Measurements from ENCODE around the gene LHX6.

Gene LHX6

GRCh38 chr9:122234022-122234748, 5.4 kb upstream of the LHX6 start:
- no peak for DNase-seq

- DNase-seq = no peak
Measured at GRCh38 chr9:122232796-122233306, 4.1 kb upstream of the LHX6 start.

- no peak for DNase-seq
Measured at GRCh38 chr9:122229485-122229837, 704 bp upstream of the LHX6 start.

- DNase-seq = no peak
Measured at GRCh38 chr9:122228191-122228567, 578 bp downstream of the LHX6 start.

- no peak for DNase-seq
Measured at GRCh38 chr9:122227575-122227900, 1.2 kb downstream of the LHX6 start.

GRCh38 chr9:122226758-122227574, 1.8 kb downstream of the LHX6 start:
- DNase-seq = no peak

- no peak for DNase-seq
Measured at GRCh38 chr9:122226142-122226757, 2.5 kb downstream of the LHX6 start.

- no peak for DNase-seq
Measured at GRCh38 chr9:122225312-122226141, 3.2 kb downstream of the LHX6 start.

GRCh38 chr9:122223435-122223834, 5.3 kb downstream of the LHX6 start:
- DNase-seq = no peak

- no peak for DNase-seq
Measured at GRCh38 chr9:122222791-122223190, 6.0 kb downstream of the LHX6 start.

GRCh38 chr9:122221183-122221811, 7.5 kb downstream of the LHX6 start:
- DNase-seq = no peak

GRCh38 chr9:122220673-122221182, 8.0 kb downstream of the LHX6 start:
- DNase-seq = no peak

GRCh38 chr9:122219856-122220672, 8.7 kb downstream of the LHX6 start:
- DNase-seq = no peak

GRCh38 chr9:122218935-122219855, 9.6 kb downstream of the LHX6 start:
- no peak for DNase-seq

- no peak for DNase-seq
Measured at GRCh38 chr9:122218071-122218934, 10.5 kb downstream of the LHX6 start.

GRCh38 chr9:122217640-122218039, 11.1 kb downstream of the LHX6 start:
- DNase-seq = no peak

GRCh38 chr9:122216798-122217418, 11.8 kb downstream of the LHX6 start:
- DNase-seq = no peak

GRCh38 chr9:122216138-122216797, 12.5 kb downstream of the LHX6 start:
- no peak for DNase-seq

All from cerebellar nuclear complex (tissue), 1 donor.